Sigmoid colon (tissue), 7 donors: ENCODE measurements around the gene COQ8A. TPM values are rescaled to one million over a fixed set of nuclear protein-coding genes. Genes with fewer than 3 reads are reported as not detected.

Experiments
- DNase-seq: peaks from one replicate; pipeline ENCODE4 v3.0.0-alpha.2; 2019
- H3K27ac ChIP-seq, 4 donors: fragments of 200-600 bp; sonication (generic); one replicate each; pipeline ENCODE4 v1.5.1; 2016 to 2019; ENCODE audit warnings: mild to moderate bottlenecking in 1 of 4
- H3K27me3 ChIP-seq, 3 donors: fragments of 200-600 bp; sonication (generic); one replicate each; pipeline ENCODE4 v1.5.1; 2019; ENCODE audit warnings: mild to moderate bottlenecking in 1 of 3
- H3K36me3 ChIP-seq, 4 donors: fragments of 200-600 bp; sonication (generic); one replicate each; pipeline ENCODE4 v1.5.1; 2016 to 2019
- H3K4me1 ChIP-seq, 4 donors: fragments of 200-600 bp; sonication (generic); one replicate each; pipeline ENCODE4 v1.5.1; 2017 to 2019
- H3K4me3 ChIP-seq, 4 donors: fragments of 200-600 bp; sonication (generic); one replicate each; pipeline ENCODE4 v1.5.1; 2017 to 2019; ENCODE audit warnings: mild to moderate bottlenecking in 2 of 4, moderate library complexity in 1 of 4
- H3K9me3 ChIP-seq, 4 donors: fragments of 200-600 bp in 3 of 4; sonication (generic) in 3 of 4; one replicate each; pipeline versions ENCODE4 v1.5.1 to v1.6.1; 2013 to 2019
- CTCF ChIP-seq, 4 experiments: fragments of 450-650 bp in 3 of 4; fragments of 200-600 bp in 1 of 4; IDR thresholded peaks; one replicate each; pipeline ENCODE4 v1.5.1; 2016 to 2019; ENCODE audit warnings: antibody characterized with exemption in 4 of 4, mild to moderate bottlenecking in 3 of 4, moderate library complexity in 2 of 4
- EP300 ChIP-seq, 4 donors: sonication (generic); formaldehyde crosslinking; IDR thresholded peaks; one replicate each; pipeline ENCODE4 v1.6.1; 2017; ENCODE audit warnings: antibody characterized with exemption in 4 of 4
- POLR2A ChIP-seq, 2 donors: fragments of 450-650 bp; IDR thresholded peaks; one replicate each; pipeline ENCODE4 v1.6.1; 2016; ENCODE audit warnings: antibody characterized with exemption in 2 of 2, mild to moderate bottlenecking in 2 of 2, moderate library complexity in 2 of 2
- POLR2AphosphoS5 ChIP-seq, 4 donors: sonication (generic); formaldehyde crosslinking; IDR thresholded peaks; one replicate each; pipeline ENCODE4 v1.6.1; 2017; ENCODE audit warnings: antibody characterized with exemption in 4 of 4
- WGBS, 2 donors: extraction: QIAGEN DNeasy Blood & Tissue Kit; methylation state at CpG; one replicate each; pipeline ENCODE4 v1.1.7; 2013; 5-methylcytosine and 5-hydroxymethylcytosine counted together
- intact Hi-C: fragments of 100-400 bp; cut with DNase I; formaldehyde crosslinking; loops from one replicate; pipeline ENCODE4 v1.15.1; 2023
- polyA plus RNA-seq, 3 donors: library from polyadenylated mRNA; stranded (reverse); fragments of 200-250 nt; gene quantifications; one replicate each; pipeline ENCODE4 v1.2.3, GENCODE V29; 2013
- total RNA-seq, 4 donors: library from RNA; depleted of rRNA; stranded (reverse); fragments of >200 nt; gene quantifications; one replicate each; pipeline ENCODE4 v1.1.0, GENCODE V29; 2016
- donor health status: healthy with polysubstance abuse.
- donor health status: Bipolar disorder and iron deficiency.
- donor health status: healthy.

The COQ8A gene
- total and polyA plus RNA-seq, 7 donors = 20.3 to 129 (median 60.2) TPM

GRCh38 chr1:226940806-226941067 lies 643 bp downstream of the COQ8A start:
- H3K9me3 ChIP-seq = no peaks in the 10 kb centered on the region
- peaks cover 0 to 62% (median 61%) of the 10 kb centered on the region in 4 donors for H3K4me1 ChIP-seq
- H3K27ac ChIP-seq = peak overlapping the region; percentile 73 to 100 (median 98)
- TF ChIP-seq POLR2A (IDR thresholded peaks at IDR 0.05) (no peak), POLR2AphosphoS5 (IDR thresholded peaks at IDR 0.05) (no peak), EP300 (IDR thresholded peaks at IDR 0.05) (no peak), CTCF (IDR thresholded peaks at IDR 0.05) (no peak)
- H3K27me3 ChIP-seq = no peaks in the 10 kb centered on the region
- 10 to 34% methylated on average over 6 of the region's 6 CpGs for WGBS, 2 donors
- DNase-seq = no peak
- H3K4me3 ChIP-seq = peak overlapping the region; percentile 62 to 90 (median 72)
- intact Hi-C loops = loop anchor here (5.0 kb wide), 1 partner anchor 47 kb away; no protein-coding TSS in a partner anchor
- no peaks in the 10 kb centered on the region for H3K36me3 ChIP-seq

- no peaks in the 10 kb centered on the region for H3K27me3 ChIP-seq
- H3K9me3 ChIP-seq = no peaks in the 10 kb centered on the region
- no peaks in the 10 kb centered on the region for H3K36me3 ChIP-seq
- H3K4me1 ChIP-seq = peaks cover 0 to 78% (median 76%) of the 10 kb centered on the region in 4 donors
- 27 to 69% methylated on average over 3 of the region's 3 CpGs for WGBS, 2 donors
- intact Hi-C loops = loop anchor here (2.0 to 5.0 kb wide), 2 partner anchors 30 to 45 kb away; no protein-coding TSS in a partner anchor
- DNase-seq = no peak
- peak overlapping the region in 1 of 4 donors; percentile 90 for H3K4me3 ChIP-seq
- H3K27ac ChIP-seq = peak overlapping the region in 3 of 4 donors; percentile 29 to 54 (median 39)
- TF ChIP-seq POLR2AphosphoS5 (IDR thresholded peaks at IDR 0.05) = no peak
Observed at GRCh38 chr1:226942392-226942791, 2.3 kb downstream of the COQ8A start.

GRCh38 chr1:226943156-226943555 lies 3.1 kb downstream of the COQ8A start:
- no peak for DNase-seq
- TF ChIP-seq EP300 (IDR thresholded peaks at IDR 0.05) (no peak), POLR2AphosphoS5 (IDR thresholded peaks at IDR 0.05) (no peak), CTCF (IDR thresholded peaks at IDR 0.05) (no peak)
- Histone ChIP-seq H3K27me3 (no peaks in the 10 kb centered on the region), H3K4me3 (no peak overlapping the region), H3K36me3 (no peaks in the 10 kb centered on the region), H3K9me3 (peaks cover 0 to 3% (median 0%) of the 10 kb centered on the region in 4 donors), H3K4me1 (peaks cover 0 to 77% (median 73%) of the 10 kb centered on the region in 4 donors), H3K27ac (peak overlapping the region in 3 of 4 donors; percentile 29 to 54 (median 39))
- 52 to 78% methylated on average over 5 of the region's 5 CpGs for WGBS, 2 donors
- intact Hi-C loops = loop anchor here (2.0 to 5.0 kb wide), 2 partner anchors 30 to 44 kb away; no protein-coding TSS in a partner anchor

GRCh38 chr1:226943927-226944326 lies 3.8 kb downstream of the COQ8A start:
- WGBS, 2 donors = 62 to 81% methylated on average over 2 of the region's 2 CpGs
- peaks cover 0 to 70% (median 65%) of the 10 kb centered on the region in 4 donors for H3K4me1 ChIP-seq
- H3K27ac ChIP-seq = no peak overlapping the region
- H3K4me3 ChIP-seq = no peak overlapping the region
- H3K9me3 ChIP-seq = peaks cover 0 to 3% (median 0%) of the 10 kb centered on the region in 4 donors
- H3K27me3 ChIP-seq = no peaks in the 10 kb centered on the region
- H3K36me3 ChIP-seq = no peaks in the 10 kb centered on the region
- DNase-seq = no peak
- intact Hi-C loops = loop anchor here (2.0 to 5.0 kb wide), 2 partner anchors 29 to 43 kb away; no protein-coding TSS in a partner anchor
- TF ChIP-seq POLR2AphosphoS5 (IDR thresholded peaks at IDR 0.05) (no peak), EP300 (IDR thresholded peaks at IDR 0.05) (no peak), CTCF (IDR thresholded peaks at IDR 0.05) (no peak), POLR2A (IDR thresholded peaks at IDR 0.05) (no peak)

GRCh38 chr1:226945106-226945857 lies 5.2 kb downstream of the COQ8A start:
- Histone ChIP-seq H3K36me3 (no peaks in the 10 kb centered on the region), H3K9me3 (peaks cover 0 to 3% (median 0%) of the 10 kb centered on the region in 4 donors), H3K4me3 (no peak overlapping the region), H3K27ac (peak overlapping the region; percentile 42 to 57 (median 51)), H3K27me3 (no peaks in the 10 kb centered on the region), H3K4me1 (peaks cover 0 to 69% (median 65%) of the 10 kb centered on the region in 4 donors)
- DNase-seq = no peak
- intact Hi-C loops = no loop called here
- 17 to 62% methylated on average over 19 of the region's 19 CpGs for WGBS, 2 donors
- TF ChIP-seq CTCF (IDR thresholded peaks at IDR 0.05) (no peak), EP300 (IDR thresholded peaks at IDR 0.05) (no peak), POLR2AphosphoS5 (IDR thresholded peaks at IDR 0.05) (no peak)
